GM19240 (cell line): ENCODE results near the gene OPHN1.
"Not testable (repeated sequence)": the region's sequence is repeated elsewhere in the genome, so short reads cannot be mapped to it uniquely, and the experiment has no call there.

Experiments used
- DNase-seq: peaks from one replicate; pipeline ENCODE4 v3.0.0; 2011; ENCODE audit warnings: low spot score; ENCODE audit not compliant: insufficient read length

Gene OPHN1

DNA sequence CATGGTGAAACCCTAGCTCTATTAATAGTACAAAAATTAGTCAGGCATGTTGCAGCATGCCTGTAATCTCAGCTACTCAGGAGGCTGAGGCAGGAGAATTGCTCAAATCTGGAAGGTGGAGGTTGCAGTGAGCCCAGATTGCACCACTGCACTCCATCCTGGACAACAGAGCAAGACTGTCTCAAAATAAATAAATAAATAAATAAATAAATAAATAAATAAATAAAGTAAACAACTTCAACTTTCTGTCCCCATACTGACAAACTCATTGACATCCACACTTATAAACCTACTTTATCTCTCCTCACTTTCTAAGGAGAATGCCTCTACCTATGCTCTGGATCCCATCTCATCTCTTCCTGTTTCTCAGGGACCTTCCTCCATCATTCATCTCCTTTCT, 354.5 kb downstream of the OPHN1 start:
- DNase-seq = not testable (repeated sequence)

DNA sequence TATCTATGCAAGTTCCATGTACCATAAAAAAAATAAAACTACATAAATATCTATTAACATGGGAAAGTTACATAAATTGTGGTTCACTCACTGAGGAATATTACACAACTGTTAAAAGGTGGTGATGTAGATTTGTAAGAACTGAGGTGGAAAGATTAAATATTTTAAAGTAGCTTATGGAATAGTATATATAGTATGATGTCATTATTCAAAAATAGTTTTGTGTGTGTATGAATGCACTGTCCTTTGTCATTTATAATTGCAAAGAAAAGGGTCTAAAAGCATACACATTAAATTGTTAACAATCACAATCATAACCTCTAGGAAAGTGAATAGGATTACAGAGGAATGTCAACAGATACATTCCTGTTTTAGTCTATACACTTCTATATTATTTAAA, 355.9 kb downstream of the OPHN1 start:
- DNase-seq = no peak

DNA sequence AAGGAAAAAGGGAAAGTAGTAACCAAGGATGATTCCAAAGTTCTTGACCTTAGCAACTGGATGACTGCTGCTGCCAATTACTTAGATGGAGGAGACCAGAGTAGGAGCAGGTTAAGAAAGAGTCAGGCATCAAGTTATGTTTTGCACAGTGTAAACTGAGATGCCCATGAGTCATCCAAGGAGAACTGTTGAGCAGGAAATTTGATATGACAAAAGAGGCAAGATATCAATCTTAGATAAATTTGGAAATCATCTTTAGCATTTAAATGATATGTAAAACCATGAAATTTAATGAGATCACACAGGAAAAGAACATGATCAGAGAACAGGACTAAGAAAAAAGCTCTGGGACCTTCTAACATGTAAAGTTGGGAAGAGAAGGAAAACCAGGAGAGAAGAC, 361.3 kb downstream of the OPHN1 start:
- DNase-seq = no peak

DNA sequence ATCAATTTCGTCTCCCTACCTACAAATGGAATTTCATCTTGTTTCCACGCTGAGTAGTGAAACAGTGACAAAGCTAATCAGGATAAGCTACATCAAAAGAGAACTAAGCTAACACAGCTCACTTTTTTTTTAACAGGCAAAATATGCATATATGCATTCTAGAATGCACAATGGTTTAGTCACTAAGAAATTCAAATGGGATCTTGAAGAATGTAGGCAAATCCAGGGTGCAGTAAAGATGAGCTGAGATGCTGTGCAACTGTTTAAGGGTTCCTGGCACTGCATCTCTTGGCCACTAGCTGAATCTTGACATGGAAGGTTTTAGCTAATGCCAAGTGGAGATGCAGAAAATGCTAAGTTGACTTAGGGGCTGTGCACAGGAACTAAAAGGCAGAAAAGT, 363.2 kb downstream of the OPHN1 start:
- not testable (repeated sequence) for DNase-seq

DNA sequence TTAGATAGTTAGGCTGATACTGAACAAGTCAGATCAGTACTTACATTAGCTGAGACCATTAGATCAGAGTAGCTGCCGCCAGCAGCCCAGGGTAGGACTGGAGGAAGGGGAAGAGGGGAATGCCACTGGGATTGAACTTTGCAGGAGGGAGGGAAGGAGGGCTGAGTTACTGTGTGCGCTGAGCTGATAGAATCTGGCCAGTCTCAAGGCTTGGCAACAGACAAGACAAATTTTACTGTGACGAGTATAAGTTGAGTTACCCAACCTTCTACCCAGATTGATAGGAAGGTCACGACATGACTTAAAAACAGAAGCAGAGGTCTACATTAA, 372.1 kb downstream of the OPHN1 start:
- DNase-seq = no peak

DNA sequence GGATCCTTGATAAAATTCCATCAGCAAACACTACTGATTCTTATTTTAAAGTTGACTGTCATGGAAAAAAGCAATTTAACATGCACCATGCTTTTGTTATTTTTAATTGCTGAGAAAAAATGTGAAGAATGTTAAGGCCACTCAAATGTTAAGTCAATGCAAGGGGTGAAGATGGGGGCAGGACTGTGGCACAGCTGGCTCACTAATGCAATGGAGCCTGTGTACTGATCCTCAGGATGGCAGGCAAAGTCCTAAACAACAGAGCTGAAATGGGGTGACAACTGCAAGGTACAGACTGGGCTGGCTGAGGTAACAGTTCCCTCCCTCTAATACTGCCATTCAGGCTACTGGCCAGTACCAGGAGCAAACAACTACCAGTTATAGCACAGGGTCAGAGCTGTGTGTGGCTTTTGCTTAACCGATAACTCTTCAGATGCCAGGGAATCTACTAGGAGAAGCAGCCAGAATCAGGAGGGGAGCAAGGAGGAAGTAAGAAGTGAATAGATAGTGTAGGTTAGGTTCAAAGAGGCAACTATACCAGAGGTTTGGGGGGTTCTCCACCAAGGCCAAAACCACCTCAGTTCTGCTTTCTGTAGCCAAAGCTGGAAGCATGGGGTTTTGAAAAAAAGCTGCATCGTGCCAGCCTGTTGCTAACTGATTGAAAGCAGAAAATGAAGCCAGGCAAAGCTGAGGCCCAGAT, 372.6 kb downstream of the OPHN1 start:
- no peak for DNase-seq

DNA sequence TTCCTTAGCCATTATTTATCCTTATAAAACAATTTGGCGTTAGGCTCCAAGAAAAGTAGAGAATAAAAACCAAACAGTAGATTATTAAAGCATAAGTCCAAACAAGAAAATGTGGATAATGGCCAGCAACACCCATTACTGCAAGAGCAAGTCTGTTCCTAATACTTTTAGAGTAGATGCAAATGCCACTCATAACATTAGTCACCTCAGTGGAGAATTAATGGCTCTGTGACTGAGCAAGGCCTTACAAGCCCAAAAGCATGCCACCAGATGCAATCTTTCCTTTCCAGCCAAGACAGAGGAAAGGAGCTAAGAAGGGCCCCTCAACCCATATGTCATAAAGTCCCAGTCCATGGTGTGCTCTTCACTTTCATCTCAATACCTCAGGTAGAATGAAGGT, 373.8 kb downstream of the OPHN1 start:
- no peak for DNase-seq

DNA sequence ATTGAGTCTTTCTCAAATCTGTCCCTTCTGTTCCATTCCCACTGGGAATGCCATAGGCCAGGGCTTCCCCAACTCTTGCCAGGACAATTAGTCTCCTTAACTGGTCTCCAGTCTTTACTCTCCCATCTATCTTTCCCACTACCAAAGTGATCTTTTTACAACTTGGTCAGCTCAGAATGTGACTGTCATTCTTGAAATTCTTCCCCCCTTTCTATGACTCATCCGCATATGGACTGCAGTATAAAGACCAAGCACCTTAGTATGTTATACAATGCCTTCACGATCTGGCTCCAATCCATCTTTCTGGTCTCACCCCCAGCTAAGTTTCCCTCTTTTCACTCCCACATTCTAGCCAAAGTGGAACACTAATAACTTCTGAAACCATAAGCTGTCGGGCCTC, 383.8 kb downstream of the OPHN1 start:
- no peak for DNase-seq

DNA sequence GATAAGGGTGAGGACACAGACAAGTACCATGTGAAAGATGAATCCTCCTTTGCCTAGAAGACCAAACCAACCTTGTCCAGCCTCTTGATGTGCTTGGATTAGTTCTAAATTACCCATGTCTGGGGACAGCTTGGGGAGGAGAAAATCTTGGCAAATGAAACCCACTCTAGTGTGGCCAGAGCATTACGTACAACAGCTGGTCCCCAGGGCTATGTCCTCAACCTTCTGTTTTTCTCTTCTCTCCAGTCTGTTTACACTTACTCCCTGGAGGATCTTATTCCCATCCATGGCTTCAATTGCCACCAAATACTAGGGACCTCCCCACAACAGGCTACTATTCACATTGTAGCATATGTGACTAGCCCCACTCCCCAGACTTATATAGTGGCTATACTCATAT, 384.5 kb downstream of the OPHN1 start:
- DNase-seq = no peak

DNA sequence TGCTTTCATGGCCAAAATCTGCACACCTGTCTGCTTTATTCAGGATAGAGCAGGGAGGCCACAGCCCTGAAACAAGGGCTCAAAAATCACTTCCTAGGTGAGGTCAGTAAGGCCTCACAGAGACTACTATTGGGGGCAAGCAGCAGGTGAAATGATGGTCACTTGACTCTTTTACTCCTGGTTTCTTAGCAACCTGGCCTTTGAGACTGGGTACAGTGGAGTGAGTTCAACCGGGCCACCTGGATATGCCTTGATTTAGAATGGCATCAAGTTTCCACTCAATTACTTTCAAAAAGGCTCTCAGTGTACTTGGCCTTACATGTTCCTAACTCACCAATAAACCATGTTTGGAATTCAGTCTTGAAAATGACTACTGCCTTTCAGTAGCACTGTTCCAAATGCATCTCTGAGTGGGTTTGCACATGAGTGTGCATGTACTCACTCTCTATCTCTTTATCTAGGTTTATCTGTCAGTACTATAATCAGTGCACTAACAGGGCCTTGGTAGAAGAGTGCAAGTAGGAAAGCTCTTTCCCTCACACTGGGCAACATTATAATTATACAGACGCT, 388.2 kb downstream of the OPHN1 start:
- DNase-seq = no peak

DNA sequence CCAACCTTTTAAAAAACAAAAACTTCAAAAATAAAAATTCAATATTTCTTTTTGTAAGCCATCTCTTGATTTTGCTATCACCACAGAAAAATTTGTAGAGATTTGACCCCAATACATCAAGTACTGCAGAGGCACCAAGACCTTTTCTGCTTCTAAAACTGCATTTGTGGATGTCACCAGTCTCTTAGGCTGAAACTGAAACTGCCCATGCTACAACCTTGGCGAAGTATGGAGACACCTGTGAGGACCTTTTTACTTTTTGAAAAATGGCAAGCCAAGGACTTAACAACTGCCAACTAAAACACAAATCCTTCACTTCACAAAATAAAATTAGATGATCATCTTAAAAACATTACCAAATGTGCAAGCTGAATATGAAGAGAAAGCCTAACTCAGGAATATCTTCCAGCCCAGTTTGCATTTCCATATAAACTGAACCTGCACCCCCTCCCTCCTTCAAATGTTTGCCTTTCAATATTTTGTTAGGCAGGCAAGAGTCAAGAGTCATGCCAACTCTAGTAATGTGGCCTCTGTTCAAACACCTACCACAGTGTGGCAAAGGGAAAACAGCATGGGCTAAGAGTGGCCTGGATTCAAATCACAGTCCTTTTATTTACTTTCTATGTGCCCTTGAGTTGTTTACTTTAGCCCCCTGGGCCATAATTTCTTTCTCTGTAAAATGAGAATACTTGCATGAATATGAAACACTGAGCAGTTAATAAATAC, 389.4 kb downstream of the OPHN1 start:
- DNase-seq = no peak

DNA sequence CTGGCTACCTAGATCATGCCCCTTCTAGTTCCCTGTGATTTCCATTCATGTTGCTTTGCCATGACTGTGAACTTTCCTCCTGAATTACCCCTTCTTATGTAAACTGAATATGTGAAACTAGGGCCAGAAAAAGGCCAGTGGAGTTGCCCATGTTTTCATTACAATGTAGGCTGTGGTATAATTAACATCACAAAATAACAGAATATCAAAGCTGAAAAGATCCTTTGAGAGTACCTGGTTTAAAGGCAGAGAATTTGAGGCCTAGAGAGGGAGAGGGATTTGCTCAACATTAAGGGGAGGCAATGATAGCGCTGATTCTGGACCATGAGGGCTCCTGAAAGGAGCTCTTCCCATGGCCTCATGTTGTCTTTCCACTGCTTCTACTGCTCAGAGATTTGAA, 392.2 kb downstream of the OPHN1 start:
- no peak for DNase-seq

DNA sequence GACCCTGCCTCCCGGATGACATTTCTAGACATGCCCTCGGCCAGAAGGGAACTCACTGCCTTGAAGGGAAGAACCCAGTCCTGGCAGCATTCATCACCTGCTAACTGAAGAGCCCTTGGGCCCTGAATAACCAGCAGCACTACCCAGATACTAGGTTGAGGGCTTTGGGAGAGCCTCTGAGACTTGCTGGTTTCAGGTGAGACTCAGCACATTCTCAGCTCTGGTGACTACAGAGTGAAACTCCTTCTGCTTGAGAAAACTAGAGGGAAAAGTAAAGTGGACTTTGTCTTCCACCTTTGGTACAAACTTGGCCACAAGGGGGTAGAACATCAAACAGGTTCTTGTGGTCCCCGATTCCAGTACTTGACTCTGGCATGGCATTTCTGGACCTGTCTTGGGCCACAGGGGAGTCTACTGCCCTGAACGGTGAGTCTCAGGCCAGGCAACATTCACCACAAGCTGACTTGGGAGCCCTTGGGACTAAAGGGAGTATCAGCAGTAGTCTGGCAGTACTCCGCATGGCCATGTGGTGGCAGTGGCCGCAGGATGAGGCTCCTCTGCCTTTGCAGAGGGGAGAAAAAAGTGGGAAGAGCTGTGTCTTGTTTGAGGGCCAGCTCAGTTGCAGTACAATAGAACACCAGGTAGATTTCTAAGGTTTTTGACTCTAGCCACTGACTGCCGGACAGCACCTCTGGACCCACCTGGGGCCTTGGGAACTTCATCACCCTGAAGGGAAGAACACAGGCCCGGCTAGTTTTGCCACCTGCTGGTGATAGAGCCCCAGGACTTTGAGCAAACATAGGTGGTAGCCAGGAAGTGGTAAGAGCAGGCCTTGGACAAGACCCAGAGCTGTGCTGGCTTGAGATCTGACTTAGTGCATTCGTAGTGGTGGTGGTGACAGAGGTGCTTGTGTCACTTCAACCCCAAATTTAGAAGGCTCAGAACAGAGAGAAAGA, 414.8 kb downstream of the OPHN1 start:
- DNase-seq = no peak

DNA sequence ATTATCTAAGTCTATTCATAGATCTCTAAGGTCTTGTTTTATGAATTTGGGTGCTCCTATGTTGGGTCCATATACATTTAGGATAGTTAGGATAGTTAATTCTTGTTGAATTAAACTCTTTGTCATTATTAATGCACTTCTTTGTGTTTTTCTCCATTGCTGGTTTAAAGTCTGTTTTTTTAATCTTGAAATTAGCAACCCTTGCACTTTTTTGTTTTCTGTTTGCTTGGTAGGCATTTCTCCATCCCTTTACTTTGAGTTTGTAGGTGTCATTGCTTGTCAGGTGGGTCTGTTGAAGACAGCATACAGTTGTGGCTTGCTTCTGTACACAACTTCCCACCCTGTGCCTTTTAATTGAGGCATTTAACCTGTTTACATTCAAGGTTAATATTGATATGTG, 434.8 kb downstream of the OPHN1 start:
- no peak for DNase-seq
